ENCODE measurements around the gene LIMS2.

DNA sequence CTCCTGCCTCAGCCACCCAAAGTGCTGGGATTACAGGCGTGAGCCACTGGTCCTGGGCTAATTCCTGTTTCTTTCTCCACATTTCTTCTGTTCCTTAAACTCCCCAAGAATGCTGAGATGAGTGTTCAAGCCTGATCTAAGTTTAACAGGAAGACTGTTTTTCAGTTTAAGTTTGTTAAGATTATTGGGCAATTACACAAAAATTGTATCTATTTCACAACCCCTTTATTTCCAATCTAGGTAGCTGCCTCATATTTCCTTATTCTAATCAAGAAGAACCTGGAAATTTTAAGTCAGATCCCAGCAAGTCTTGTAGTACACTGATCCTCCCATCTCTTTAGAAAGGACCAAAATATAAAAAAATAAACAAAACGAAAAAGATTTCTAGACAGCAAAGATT is 37.7 kb upstream of the LIMS2 start:
- TF ChIP-seq SUZ12 (IDR thresholded peaks at IDR 0.05; ENCODE audit: extremely low read depth, insufficient read depth, insufficient read length) (no peak), ZNF274 (IDR thresholded peaks at IDR 0.05; ENCODE audit: low read depth, low read length) (no peak), YY1 (IDR thresholded peaks at IDR 0.05; ENCODE audit: insufficient read depth, insufficient read length) (no peak)

Data from NT2/D1 (cell line).